Measurements from ENCODE around the gene SHB. TPM values are rescaled to one million over a fixed set of nuclear protein-coding genes. Genes with fewer than 3 reads are reported as not detected.
A peak's percentile ranks its signal among the peaks of the same experiment; 100 is the strongest.

SHB gene
- total and polyA plus RNA-seq, 2 of the 13 experiments (the other 11 are each of a cell fraction or from before 2014, with no cell fraction given): 19.4 to 20.7 TPM

DNA sequence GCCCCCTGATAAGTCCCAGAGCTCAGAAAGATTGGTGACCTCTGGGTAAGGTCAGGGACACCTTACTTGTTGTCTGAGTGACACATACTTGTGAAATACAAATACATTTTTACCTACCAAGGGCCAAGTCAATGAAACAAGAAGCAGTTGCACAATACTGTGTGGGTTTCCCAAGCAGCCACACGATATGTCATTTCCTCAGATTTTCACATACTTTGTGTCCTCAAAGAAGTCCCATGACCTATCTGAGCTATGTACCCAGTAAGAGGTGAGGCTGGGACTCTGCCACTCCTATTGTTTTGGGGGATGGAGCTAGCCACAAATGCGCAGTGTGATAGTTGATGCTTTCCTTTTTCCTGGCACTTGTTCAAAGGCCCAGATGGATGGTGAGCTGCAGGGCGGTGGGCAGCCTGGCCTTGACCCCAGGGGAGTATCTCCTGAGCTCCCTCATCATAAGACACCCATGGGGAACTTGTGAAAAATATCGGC lies 160.3 kb downstream of the SHB start (continued):
- peak; percentile 57; the same call in 1 of the 2 replicates for TF ChIP-seq CBX5 (CRISPR knock-in tag; IDR thresholded peaks at IDR 0.05; ENCODE audit: borderline replicate concordance)
- no peak for TF ChIP-seq BCL3 (CRISPR knock-in tag; IDR thresholded peaks at IDR 0.05)
- TF ChIP-seq HIC2 (CRISPR knock-in tag; IDR thresholded peaks at IDR 0.05; ENCODE audit: low read depth): 0 out of 2 replicates have a peak, but pooled peaks have one; percentile 34
- no peak for TF ChIP-seq SATB2 (CRISPR knock-in tag; IDR thresholded peaks at IDR 0.05)
- TF ChIP-seq ZNF296 (CRISPR knock-in tag; conservative IDR thresholded peaks at IDR 0.05): no peak
- no peak for TF ChIP-seq SNRNP70 (IDR thresholded peaks at IDR 0.05; ENCODE audit: low read depth, low read length)
- TF ChIP-seq MTF1 (CRISPR knock-in tag; IDR thresholded peaks at IDR 0.05): no peak
- TF ChIP-seq, protein P1, sequence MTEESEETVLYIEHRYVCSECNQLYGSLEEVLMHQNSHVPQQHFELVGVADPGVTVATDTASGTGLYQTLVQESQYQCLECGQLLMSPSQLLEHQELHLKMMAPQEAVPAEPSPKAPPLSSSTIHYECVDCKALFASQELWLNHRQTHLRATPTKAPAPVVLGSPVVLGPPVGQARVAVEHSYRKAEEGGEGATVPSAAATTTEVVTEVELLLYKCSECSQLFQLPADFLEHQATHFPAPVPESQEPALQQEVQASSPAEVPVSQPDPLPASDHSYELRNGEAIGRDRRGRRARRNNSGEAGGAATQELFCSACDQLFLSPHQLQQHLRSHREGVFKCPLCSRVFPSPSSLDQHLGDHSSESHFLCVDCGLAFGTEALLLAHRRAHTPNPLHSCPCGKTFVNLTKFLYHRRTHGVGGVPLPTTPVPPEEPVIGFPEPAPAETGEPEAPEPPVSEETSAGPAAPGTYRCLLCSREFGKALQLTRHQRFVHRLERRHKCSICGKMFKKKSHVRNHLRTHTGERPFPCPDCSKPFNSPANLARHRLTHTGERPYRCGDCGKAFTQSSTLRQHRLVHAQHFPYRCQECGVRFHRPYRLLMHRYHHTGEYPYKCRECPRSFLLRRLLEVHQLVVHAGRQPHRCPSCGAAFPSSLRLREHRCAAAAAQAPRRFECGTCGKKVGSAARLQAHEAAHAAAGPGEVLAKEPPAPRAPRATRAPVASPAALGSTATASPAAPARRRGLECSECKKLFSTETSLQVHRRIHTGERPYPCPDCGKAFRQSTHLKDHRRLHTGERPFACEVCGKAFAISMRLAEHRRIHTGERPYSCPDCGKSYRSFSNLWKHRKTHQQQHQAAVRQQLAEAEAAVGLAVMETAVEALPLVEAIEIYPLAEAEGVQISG (CRISPR knock-in tag; IDR thresholded peaks at IDR 0.05): no peak
- no peak for TF ChIP-seq MTF2 (CRISPR knock-in tag; IDR thresholded peaks at IDR 0.05; ENCODE audit: borderline replicate concordance)
- no peak for TF ChIP-seq MAF1 (CRISPR knock-in tag; IDR thresholded peaks at IDR 0.05; ENCODE audit: borderline replicate concordance)
- TF ChIP-seq, protein P2, sequence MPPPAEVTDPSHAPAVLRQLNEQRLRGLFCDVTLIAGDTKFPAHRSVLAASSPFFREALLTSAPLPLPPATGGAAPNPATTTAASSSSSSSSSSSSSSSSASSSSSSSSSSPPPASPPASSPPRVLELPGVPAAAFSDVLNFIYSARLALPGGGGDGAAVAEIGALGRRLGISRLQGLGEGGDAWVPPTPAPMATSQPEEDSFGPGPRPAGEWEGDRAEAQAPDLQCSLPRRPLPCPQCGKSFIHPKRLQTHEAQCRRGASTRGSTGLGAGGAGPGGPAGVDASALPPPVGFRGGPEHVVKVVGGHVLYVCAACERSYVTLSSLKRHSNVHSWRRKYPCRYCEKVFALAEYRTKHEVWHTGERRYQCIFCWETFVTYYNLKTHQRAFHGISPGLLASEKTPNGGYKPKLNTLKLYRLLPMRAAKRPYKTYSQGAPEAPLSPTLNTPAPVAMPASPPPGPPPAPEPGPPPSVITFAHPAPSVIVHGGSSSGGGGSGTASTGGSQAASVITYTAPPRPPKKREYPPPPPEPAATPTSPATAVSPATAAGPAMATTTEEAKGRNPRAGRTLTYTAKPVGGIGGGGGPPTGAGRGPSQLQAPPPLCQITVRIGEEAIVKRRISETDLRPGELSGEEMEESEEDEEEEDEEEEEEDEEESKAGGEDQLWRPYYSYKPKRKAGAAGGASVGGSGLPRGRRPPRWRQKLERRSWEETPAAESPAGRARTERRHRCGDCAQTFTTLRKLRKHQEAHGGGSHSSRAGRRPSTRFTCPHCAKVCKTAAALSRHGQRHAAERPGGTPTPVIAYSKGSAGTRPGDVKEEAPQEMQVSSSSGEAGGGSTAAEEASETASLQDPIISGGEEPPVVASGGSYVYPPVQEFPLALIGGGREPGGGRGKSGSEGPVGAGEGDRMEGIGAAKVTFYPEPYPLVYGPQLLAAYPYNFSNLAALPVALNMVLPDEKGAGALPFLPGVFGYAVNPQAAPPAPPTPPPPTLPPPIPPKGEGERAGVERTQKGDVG (CRISPR knock-in tag; IDR thresholded peaks at IDR 0.05; ENCODE audit: borderline replicate concordance): no peak
- TF ChIP-seq ZMYM4 (CRISPR knock-in tag; IDR thresholded peaks at IDR 0.05): no peak
- 0 out of 2 replicates have a peak, but pooled peaks have one; percentile 46 for TF ChIP-seq ZHX1 (CRISPR knock-in tag; IDR thresholded peaks at IDR 0.05; ENCODE audit: low read depth)
- TF ChIP-seq CENPX (CRISPR knock-in tag; IDR thresholded peaks at IDR 0.05): no peak
- TF ChIP-seq, protein P3, sequence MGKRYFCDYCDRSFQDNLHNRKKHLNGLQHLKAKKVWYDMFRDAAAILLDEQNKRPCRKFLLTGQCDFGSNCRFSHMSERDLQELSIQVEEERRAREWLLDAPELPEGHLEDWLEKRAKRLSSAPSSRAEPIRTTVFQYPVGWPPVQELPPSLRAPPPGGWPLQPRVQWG (CRISPR knock-in tag; IDR thresholded peaks at IDR 0.05; ENCODE audit: borderline replicate concordance, low read depth): no peak

Measured in HepG2 (cell line).